HepG2 (cell line): ENCODE results near the gene LENEP. TPM values are rescaled to one million over a fixed set of nuclear protein-coding genes. Genes with fewer than 3 reads are reported as not detected.

Experiments used
- EED ChIP-seq: sonication (generic); formaldehyde crosslinking; IDR thresholded peaks from 2 replicates; pipeline ENCODE4 v1.5.0; 2020; ENCODE audit warnings: mild to moderate bottlenecking, missing genetic modification reagents
- HES4 ChIP-seq: sonication (generic); formaldehyde crosslinking; IDR thresholded peaks from 2 replicates; pipeline ENCODE4 v1.9.0; 2021; ENCODE audit warnings: mild to moderate bottlenecking, missing genetic modification reagents, borderline replicate concordance
- MIER2 ChIP-seq: IDR thresholded peaks from 2 replicates; pipeline ENCODE4 v1.6.1; 2016; ENCODE audit warnings: missing biosample characterization, missing genetic modification reagents
- NCOA1 ChIP-seq: sonication (generic); formaldehyde crosslinking; IDR thresholded peaks from 2 replicates; pipeline ENCODE4 v1.9.0; 2021; ENCODE audit warnings: missing genetic modification reagents
- NR2C2 ChIP-seq: sonication (generic); formaldehyde crosslinking; IDR thresholded peaks from 2 replicates; pipeline ENCODE4 v1.4.0; 2020; ENCODE audit warnings: missing genetic modification reagents, mild to moderate bottlenecking, moderate library complexity, borderline replicate concordance
- NR2F1 ChIP-seq, 2 experiments: fragments of 450-650 bp in 1 of 2; formaldehyde crosslinking in 1 of 2; IDR thresholded peaks; 2 replicates each; pipeline versions ENCODE4 v1.5.0 to v1.6.1; 2016 to 2020; ENCODE audit warnings: mild to moderate bottlenecking in 1 of 2, missing compliant biosample characterization in 1 of 2, missing genetic modification reagents in 1 of 2, moderate library complexity in 1 of 2
- PHF21A ChIP-seq: sonication (generic); formaldehyde crosslinking; IDR thresholded peaks from 2 replicates; pipeline ENCODE4 v1.5.0; 2020; ENCODE audit warnings: mild to moderate bottlenecking, missing genetic modification reagents
- PRMT3 ChIP-seq: sonication (generic); formaldehyde crosslinking; IDR thresholded peaks from 2 replicates; pipeline ENCODE4 v1.8.1; 2022; ENCODE audit warnings: low read depth, mild to moderate bottlenecking, moderate library complexity, missing genetic modification reagents, borderline replicate concordance
- SIN3A ChIP-seq: IDR thresholded peaks from 2 replicates; pipeline ENCODE4 v1.6.1; 2011; ENCODE audit warnings: low read depth, mild to moderate bottlenecking, control low read depth, low read length, borderline replicate concordance
- SMAD3 ChIP-seq: sonication (generic); formaldehyde crosslinking; IDR thresholded peaks from 2 replicates; pipeline ENCODE4 v1.4.0; 2020; ENCODE audit warnings: missing genetic modification reagents
- SRSF9 ChIP-seq: fragments of 200-400 bp; formaldehyde crosslinking; IDR thresholded peaks from 2 replicates; pipeline ENCODE4 v1.6.1; 2018; ENCODE audit warnings: borderline replicate concordance, mild to moderate bottlenecking, low read depth, low read length; ENCODE audit not compliant: insufficient read depth, poor library complexity, severe bottlenecking
- THAP7 ChIP-seq: sonication (generic); formaldehyde crosslinking; IDR thresholded peaks from 2 replicates; pipeline ENCODE4 v1.8.1; 2023; ENCODE audit warnings: mild to moderate bottlenecking, missing genetic modification reagents
- YEATS4 ChIP-seq: sonication (generic); formaldehyde crosslinking; IDR thresholded peaks from 2 replicates; pipeline ENCODE4 v1.4.0; 2020; ENCODE audit warnings: missing genetic modification reagents, borderline replicate concordance
- ZNF205 ChIP-seq: IDR thresholded peaks from 2 replicates; pipeline ENCODE4 v1.6.1; 2018; ENCODE audit warnings: missing biosample characterization, missing genetic modification reagents
- ZNF234 ChIP-seq: sonication (generic); formaldehyde crosslinking; conservative IDR thresholded peaks from 2 replicates; pipeline ENCODE4 v1.5.1; 2020; ENCODE audit warnings: mild to moderate bottlenecking, missing genetic modification reagents
- ZNF773 ChIP-seq: sonication (generic); formaldehyde crosslinking; IDR thresholded peaks from 2 replicates; pipeline ENCODE4 v1.4.0; 2020; ENCODE audit warnings: missing genetic modification reagents, borderline replicate concordance
- ZNF788 ChIP-seq: sonication (generic); formaldehyde crosslinking; IDR thresholded peaks from 2 replicates; pipeline ENCODE4 v1.5.0; 2020; ENCODE audit warnings: mild to moderate bottlenecking, missing genetic modification reagents, borderline replicate concordance
- ZSCAN30 ChIP-seq: sonication (generic); formaldehyde crosslinking; IDR thresholded peaks from 2 replicates; pipeline ENCODE4 v1.5.0; 2020; ENCODE audit warnings: mild to moderate bottlenecking, missing genetic modification reagents
- polyA plus RNA-seq, 8 experiments: library from polyadenylated mRNA; depleted of rRNA in 3 of 8; stranded (reverse) in 7 of 8; unstranded in 1 of 8; fragments of >200 nt; fragmentation: Illumina TruSeq in 4 of 8; extraction: Trizol in 4 of 8; gene quantifications; 2 replicates each; pipeline versions ENCODE4 v1.2.1 to v1.2.3, GENCODE V29; 2011 to 2016; ENCODE audit warnings: low read depth in 4 of 8, missing spikeins in 1 of 8, mixed read lengths in 1 of 8; ENCODE audit not compliant: insufficient read depth in 1 of 8
- total RNA-seq, 5 experiments: library from RNA; depleted of rRNA; stranded (reverse); fragments of >200 nt; fragmentation: Illumina TruSeq; extraction: Trizol; gene quantifications; 2 replicates each; pipeline ENCODE4 v1.2.3, GENCODE V29; 2016; ENCODE audit warnings: low read depth in 1 of 5
- TF ChIP-seq, protein P1 (sequence below): sonication (generic); formaldehyde crosslinking; IDR thresholded peaks from 2 replicates; pipeline ENCODE4 v1.4.0; 2020; ENCODE audit warnings: missing genetic modification reagents
- TF ChIP-seq, protein P2 (sequence below): sonication (generic); formaldehyde crosslinking; IDR thresholded peaks from 2 replicates; pipeline ENCODE4 v1.5.0; 2020; ENCODE audit warnings: missing genetic modification reagents
- TF ChIP-seq, protein P3 (sequence below): sonication (generic); formaldehyde crosslinking; IDR thresholded peaks from 2 replicates; pipeline ENCODE4 v1.4.0; 2020; ENCODE audit warnings: missing genetic modification reagents, borderline replicate concordance

Gene LENEP
- total and polyA plus RNA-seq, 2 of the 13 experiments (the other 11 are each of a cell fraction or from before 2014, with no cell fraction given), result 0.29 TPM; not detected in 1

- TF ChIP-seq, protein P1, sequence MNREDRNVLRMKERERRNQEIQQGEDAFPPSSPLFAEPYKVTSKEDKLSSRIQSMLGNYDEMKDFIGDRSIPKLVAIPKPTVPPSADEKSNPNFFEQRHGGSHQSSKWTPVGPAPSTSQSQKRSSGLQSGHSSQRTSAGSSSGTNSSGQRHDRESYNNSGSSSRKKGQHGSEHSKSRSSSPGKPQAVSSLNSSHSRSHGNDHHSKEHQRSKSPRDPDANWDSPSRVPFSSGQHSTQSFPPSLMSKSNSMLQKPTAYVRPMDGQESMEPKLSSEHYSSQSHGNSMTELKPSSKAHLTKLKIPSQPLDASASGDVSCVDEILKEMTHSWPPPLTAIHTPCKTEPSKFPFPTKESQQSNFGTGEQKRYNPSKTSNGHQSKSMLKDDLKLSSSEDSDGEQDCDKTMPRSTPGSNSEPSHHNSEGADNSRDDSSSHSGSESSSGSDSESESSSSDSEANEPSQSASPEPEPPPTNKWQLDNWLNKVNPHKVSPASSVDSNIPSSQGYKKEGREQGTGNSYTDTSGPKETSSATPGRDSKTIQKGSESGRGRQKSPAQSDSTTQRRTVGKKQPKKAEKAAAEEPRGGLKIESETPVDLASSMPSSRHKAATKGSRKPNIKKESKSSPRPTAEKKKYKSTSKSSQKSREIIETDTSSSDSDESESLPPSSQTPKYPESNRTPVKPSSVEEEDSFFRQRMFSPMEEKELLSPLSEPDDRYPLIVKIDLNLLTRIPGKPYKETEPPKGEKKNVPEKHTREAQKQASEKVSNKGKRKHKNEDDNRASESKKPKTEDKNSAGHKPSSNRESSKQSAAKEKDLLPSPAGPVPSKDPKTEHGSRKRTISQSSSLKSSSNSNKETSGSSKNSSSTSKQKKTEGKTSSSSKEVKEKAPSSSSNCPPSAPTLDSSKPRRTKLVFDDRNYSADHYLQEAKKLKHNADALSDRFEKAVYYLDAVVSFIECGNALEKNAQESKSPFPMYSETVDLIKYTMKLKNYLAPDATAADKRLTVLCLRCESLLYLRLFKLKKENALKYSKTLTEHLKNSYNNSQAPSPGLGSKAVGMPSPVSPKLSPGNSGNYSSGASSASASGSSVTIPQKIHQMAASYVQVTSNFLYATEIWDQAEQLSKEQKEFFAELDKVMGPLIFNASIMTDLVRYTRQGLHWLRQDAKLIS (CRISPR knock-in tag), result peak; percentile 81
- TF ChIP-seq PHF21A (CRISPR knock-in tag) (peak; percentile 96), SMAD3 (CRISPR knock-in tag) (peak; percentile 70; the same call in 1 of the 2 replicates), THAP7 (CRISPR knock-in tag) (no peak; the same call in 1 of the 2 replicates), NR2C2 (CRISPR knock-in tag) (no peak; the same call in 1 of the 2 replicates), ZNF773 (CRISPR knock-in tag) (no peak), EED (no peak), NCOA1 (CRISPR knock-in tag) (no peak), ZNF205 (CRISPR knock-in tag) (peak; percentile 73), NR2F1 (CRISPR knock-in tag; IDR thresholded peaks at IDR 0.05) (peak in 1 of 2 experiments; percentile 55; a peak in 1 of 4 replicates), ZSCAN30 (CRISPR knock-in tag) (peak; percentile 63; the same call in 1 of the 2 replicates), HES4 (CRISPR knock-in tag) (no peak), MIER2 (CRISPR knock-in tag) (peak; percentile 85), YEATS4 (CRISPR knock-in tag) (peak; percentile 84; the same call in 1 of the 2 replicates), SRSF9 (no peak), ZNF788 (peak; percentile 90; the same call in 1 of the 2 replicates), SIN3A (no peak), ZNF234 (CRISPR knock-in tag) (no peak), PRMT3 (CRISPR knock-in tag) (peak; percentile 57; the same call in 1 of the 2 replicates)
- TF ChIP-seq, protein P2, sequence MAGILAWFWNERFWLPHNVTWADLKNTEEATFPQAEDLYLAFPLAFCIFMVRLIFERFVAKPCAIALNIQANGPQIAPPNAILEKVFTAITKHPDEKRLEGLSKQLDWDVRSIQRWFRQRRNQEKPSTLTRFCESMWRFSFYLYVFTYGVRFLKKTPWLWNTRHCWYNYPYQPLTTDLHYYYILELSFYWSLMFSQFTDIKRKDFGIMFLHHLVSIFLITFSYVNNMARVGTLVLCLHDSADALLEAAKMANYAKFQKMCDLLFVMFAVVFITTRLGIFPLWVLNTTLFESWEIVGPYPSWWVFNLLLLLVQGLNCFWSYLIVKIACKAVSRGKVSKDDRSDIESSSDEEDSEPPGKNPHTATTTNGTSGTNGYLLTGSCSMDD, result no peak
- TF ChIP-seq, protein P3, sequence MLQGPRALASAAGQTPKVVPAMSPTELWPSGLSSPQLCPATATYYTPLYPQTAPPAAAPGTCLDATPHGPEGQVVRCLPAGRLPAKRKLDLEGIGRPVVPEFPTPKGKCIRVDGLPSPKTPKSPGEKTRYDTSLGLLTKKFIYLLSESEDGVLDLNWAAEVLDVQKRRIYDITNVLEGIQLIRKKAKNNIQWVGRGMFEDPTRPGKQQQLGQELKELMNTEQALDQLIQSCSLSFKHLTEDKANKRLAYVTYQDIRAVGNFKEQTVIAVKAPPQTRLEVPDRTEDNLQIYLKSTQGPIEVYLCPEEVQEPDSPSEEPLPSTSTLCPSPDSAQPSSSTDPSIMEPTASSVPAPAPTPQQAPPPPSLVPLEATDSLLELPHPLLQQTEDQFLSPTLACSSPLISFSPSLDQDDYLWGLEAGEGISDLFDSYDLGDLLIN (CRISPR knock-in tag), result 0 out of 2 replicates have a peak, but pooled peaks have one; percentile 19
Measured at GRCh38 chr1:155017041-155017945, 23.9 kb downstream of the LENEP start (continued).
